ENCODE results near the gene MAPK8IP3.

GRCh38 chr16:1788095-1788707 is 82.2 kb downstream of the MAPK8IP3 start:
- TF ChIP-seq CTCF (optimal IDR thresholded peaks at IDR 0.05 in 1 of 3, IDR thresholded peaks at IDR 0.05 in 1 of 3, conservative IDR thresholded peaks at IDR 0.05 in 1 of 3; ENCODE audit: extremely low read depth in 1 of 3, insufficient read depth in 2 of 3, low read length in 3 of 3), result no peak
- TF ChIP-seq EZH2 (IDR thresholded peaks at IDR 0.05; ENCODE audit: low read length), result no peak

Data from keratinocyte (primary cell).